ENCODE measurements around the gene SLC25A42. TPM values are rescaled to one million over a fixed set of nuclear protein-coding genes. Genes with fewer than 3 reads are reported as not detected.
"Not testable (repeated sequence)": the region's sequence is repeated elsewhere in the genome, so short reads cannot be mapped to it uniquely, and the experiment has no call there.

SLC25A42 gene
- 10 to 100 TPM in 1 of 4 donors, 1 to 10 TPM in 3; 2.9 to 25.7 (median 5.9) TPM for total RNA-seq

- Histone ChIP-seq H3K36me3 (no peaks in the 10 kb centered on the region), H3K4me3 (peak within 1 kb of the TSS; percentile 57 to 94), H3K27me3 (no peaks in the 10 kb centered on the region), H3K27ac (peak within 1 kb of the TSS; percentile 71 to 85), H3K4me1 (peaks cover 0 to 8% of the 10 kb centered on the region in 2 donors), H3K9me3 (no peaks in the 10 kb centered on the region)
- peak; percentile 100 for DNase-seq
- intact Hi-C loops (cut with DNase I; ENCODE audit: low total_unique reads) = no loop called here
- TF ChIP-seq POLR2A (IDR thresholded peaks at IDR 0.05) = peak; percentile 24 to 58
- peak in 3 of 4 experiments; percentile 9 to 33 (median 15) for TF ChIP-seq CTCF (IDR thresholded peaks at IDR 0.05)
These were observed at the start of gene SLC25A42 for GRCh38 chr19:19063183-19064097. Gene SLC25A42, plus strand, starts transcription at chr19:19063994. Its CDS starts 32,131 bp downstream, at chr19:19096125.

- Histone ChIP-seq H3K9me3 (no peaks in the 10 kb centered on the region), H3K4me1 (no peaks in the 10 kb centered on the region), H3K27me3 (no peaks in the 10 kb centered on the region), H3K4me3 (no peak overlapping the region), H3K27ac (no peak overlapping the region), H3K36me3 (no peaks in the 10 kb centered on the region)
- DNase-seq = no peak
- intact Hi-C loops (cut with DNase I; ENCODE audit: low total_unique reads) = no loop called here
- TF ChIP-seq CTCF (IDR thresholded peaks at IDR 0.05) (no peak), POLR2A (IDR thresholded peaks at IDR 0.05) (no peak)
These were observed 42.7 kb upstream of the SLC25A42 start for GRCh38 chr19:19021115-19021514.

GRCh38 chr19:19022380-19022961, 41.3 kb upstream of the SLC25A42 start:
- Histone ChIP-seq H3K4me3 (no peak overlapping the region), H3K27me3 (no peaks in the 10 kb centered on the region), H3K4me1 (no peaks in the 10 kb centered on the region), H3K36me3 (no peaks in the 10 kb centered on the region), H3K9me3 (no peaks in the 10 kb centered on the region), H3K27ac (no peak overlapping the region)
- TF ChIP-seq POLR2A (IDR thresholded peaks at IDR 0.05) = no peak
- no peak for TF ChIP-seq CTCF (IDR thresholded peaks at IDR 0.05)
- intact Hi-C loops (cut with DNase I; ENCODE audit: low total_unique reads) = no loop called here
- no peak for DNase-seq

GRCh38 chr19:19023376-19023775, 40.4 kb upstream of the SLC25A42 start:
- H3K27me3 ChIP-seq; H3K36me3 ChIP-seq; intact Hi-C loops (cut with DNase I; ENCODE audit: low total_unique reads); DNase-seq; H3K9me3 ChIP-seq; H3K4me3 ChIP-seq; H3K27ac ChIP-seq; H3K4me1 ChIP-seq: not testable (repeated sequence)

- Histone ChIP-seq H3K4me3 (no peak overlapping the region), H3K4me1 (peaks cover 0 to under 1% of the 10 kb centered on the region in 2 donors), H3K36me3 (no peaks in the 10 kb centered on the region), H3K27me3 (no peaks in the 10 kb centered on the region), H3K27ac (no peak overlapping the region), H3K9me3 (no peaks in the 10 kb centered on the region)
- intact Hi-C loops (cut with DNase I; ENCODE audit: low total_unique reads) = no loop called here
- TF ChIP-seq POLR2A (IDR thresholded peaks at IDR 0.05) = no peak
- TF ChIP-seq CTCF (IDR thresholded peaks at IDR 0.05) = no peak
- no peak for DNase-seq
These were observed 37.9 kb upstream of the SLC25A42 start for GRCh38 chr19:19025861-19026260.

Measured in uterus (tissue), 4 donors.